ENCODE measurements around the gene ASCC3. TPM values are rescaled to one million over a fixed set of nuclear protein-coding genes. Genes with fewer than 3 reads are reported as not detected.
"Not testable (repeated sequence)": the region's sequence is repeated elsewhere in the genome, so short reads cannot be mapped to it uniquely, and the experiment has no call there.

ASCC3 gene
- total and polyA plus RNA-seq, 12 donors: 3.1 to 46.2 (median 32.4) TPM

DNA sequence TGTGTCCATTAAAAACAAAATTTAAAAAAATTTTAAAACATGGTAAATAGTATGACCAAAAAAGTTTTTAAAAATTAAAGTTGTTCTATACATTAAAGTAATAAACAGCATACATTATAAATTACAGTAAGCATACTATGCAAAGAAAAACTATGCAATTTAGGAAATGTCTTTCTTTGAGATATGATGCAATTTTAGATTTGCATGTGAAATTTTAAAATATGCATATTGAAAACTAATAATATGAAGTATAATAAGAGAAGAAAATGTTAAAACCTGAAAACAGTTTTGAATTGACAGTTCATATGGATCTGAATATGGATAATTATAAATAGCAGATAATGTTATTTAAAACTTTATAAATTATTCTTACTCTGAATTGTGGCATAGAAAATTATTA, 43.1 kb downstream of the ASCC3 start:
- no peak for TF ChIP-seq POLR2A (IDR thresholded peaks at IDR 0.05)
- TF ChIP-seq CTCF (IDR thresholded peaks at IDR 0.05): no peak
- H3K4me3 ChIP-seq: no peak overlapping the region
- H3K36me3 ChIP-seq (replicated peaks in 1 of 2): no peaks in the 10 kb centered on the region
- no peak overlapping the region for H3K27ac ChIP-seq
- intact Hi-C loops (cut with DNase I): no loop called here
- H3K4me1 ChIP-seq (replicated peaks in 1 of 2): no peaks in the 10 kb centered on the region
- no peaks in the 10 kb centered on the region for H3K27me3 ChIP-seq
- H3K9me3 ChIP-seq (replicated peaks in 1 of 3): no peaks in the 10 kb centered on the region
- no peak for DNase-seq

GRCh38 chr6:100833972-100834574, 47.1 kb downstream of the ASCC3 start:
- H3K36me3 ChIP-seq (replicated peaks in 1 of 2): no peaks in the 10 kb centered on the region
- no peaks in the 10 kb centered on the region for H3K27me3 ChIP-seq
- no peaks in the 10 kb centered on the region for H3K9me3 ChIP-seq (replicated peaks in 1 of 3)
- no peak overlapping the region for H3K4me3 ChIP-seq
- peak in 1 of 7 donors; percentile 15 for DNase-seq
- WGBS, 4 donors: 91 to 94% (median 94%) methylated on average over 5 of the region's 5 CpGs
- intact Hi-C loops (cut with DNase I): no loop called here
- no peak for TF ChIP-seq CTCF (IDR thresholded peaks at IDR 0.05)
- no peak for TF ChIP-seq POLR2A (IDR thresholded peaks at IDR 0.05)
- no peaks in the 10 kb centered on the region for H3K4me1 ChIP-seq (replicated peaks in 1 of 2)
- H3K27ac ChIP-seq: no peak overlapping the region

DNA sequence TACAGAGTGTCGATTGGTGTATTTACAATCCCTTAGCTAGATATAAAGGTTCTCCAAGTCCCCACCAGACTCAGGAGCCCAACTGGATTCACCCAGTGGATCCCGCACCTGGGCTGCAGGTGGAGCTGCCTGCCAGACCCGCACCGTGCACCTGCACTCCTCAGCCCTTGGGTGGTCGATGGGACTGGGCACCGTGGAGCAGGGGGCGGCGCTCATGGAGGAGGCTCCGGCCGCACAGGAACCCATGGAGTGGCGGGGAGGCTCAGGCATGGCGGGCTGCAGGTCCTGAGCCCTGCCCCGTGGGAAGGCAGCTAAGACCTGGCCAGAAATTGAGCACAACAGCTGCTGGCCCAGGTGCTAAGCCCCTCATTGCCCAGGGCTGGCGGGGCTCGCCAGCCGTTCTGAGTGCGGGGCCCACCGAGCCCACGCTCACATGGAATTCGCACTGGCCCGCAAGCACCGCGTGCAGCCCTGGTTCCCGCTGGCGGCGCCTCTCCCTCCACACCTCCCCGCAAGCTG, 52.0 kb downstream of the ASCC3 start:
- H3K4me3 ChIP-seq; H3K9me3 ChIP-seq (replicated peaks in 1 of 3); H3K4me1 ChIP-seq (replicated peaks in 1 of 2); H3K27ac ChIP-seq; DNase-seq; H3K27me3 ChIP-seq; H3K36me3 ChIP-seq (replicated peaks in 1 of 2): not testable (repeated sequence)
- WGBS, 4 donors: 97 to 98% (median 98%) methylated on average over 15 to 27 of the region's 27 CpGs
- intact Hi-C loops (cut with DNase I): loop anchor here in 1 of 2 donors (10.0 kb wide), 1 partner anchor 46 kb away; no protein-coding TSS in a partner anchor

DNA sequence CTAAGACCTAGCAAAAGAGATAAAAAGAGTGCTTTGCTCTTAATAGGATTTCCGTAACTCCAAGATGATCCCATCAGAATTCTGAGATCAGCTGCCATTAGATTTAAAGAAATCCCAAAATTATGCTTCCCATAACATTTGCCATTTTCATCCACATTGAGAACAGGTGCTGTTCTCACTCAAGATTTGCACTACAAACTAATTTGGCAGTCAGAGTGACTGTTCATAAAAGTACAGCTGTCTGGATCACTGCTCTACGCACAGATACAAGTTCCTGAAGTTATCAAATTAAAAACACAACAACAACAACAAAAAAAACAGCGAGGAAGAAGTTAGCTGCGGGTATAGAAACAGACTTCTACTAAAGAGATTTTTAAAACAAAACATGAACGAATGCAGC, 58.1 kb downstream of the ASCC3 start:
- H3K4me3 ChIP-seq: no peak overlapping the region
- DNase-seq: no peak
- no peaks in the 10 kb centered on the region for H3K36me3 ChIP-seq (replicated peaks in 1 of 2)
- TF ChIP-seq CTCF (IDR thresholded peaks at IDR 0.05) (no peak), POLR2A (IDR thresholded peaks at IDR 0.05) (no peak)
- no peaks in the 10 kb centered on the region for H3K9me3 ChIP-seq (replicated peaks in 1 of 3)
- no peaks in the 10 kb centered on the region for H3K27me3 ChIP-seq
- intact Hi-C loops (cut with DNase I): loop anchor here in 1 of 2 donors (10.0 kb wide), 1 partner anchor 52 kb away; no protein-coding TSS in a partner anchor
- H3K4me1 ChIP-seq (replicated peaks in 1 of 2): no peaks in the 10 kb centered on the region
- 87 to 93% (median 89%) methylated on average over 5 of the region's 5 CpGs for WGBS, 4 donors
- H3K27ac ChIP-seq: no peak overlapping the region

DNA sequence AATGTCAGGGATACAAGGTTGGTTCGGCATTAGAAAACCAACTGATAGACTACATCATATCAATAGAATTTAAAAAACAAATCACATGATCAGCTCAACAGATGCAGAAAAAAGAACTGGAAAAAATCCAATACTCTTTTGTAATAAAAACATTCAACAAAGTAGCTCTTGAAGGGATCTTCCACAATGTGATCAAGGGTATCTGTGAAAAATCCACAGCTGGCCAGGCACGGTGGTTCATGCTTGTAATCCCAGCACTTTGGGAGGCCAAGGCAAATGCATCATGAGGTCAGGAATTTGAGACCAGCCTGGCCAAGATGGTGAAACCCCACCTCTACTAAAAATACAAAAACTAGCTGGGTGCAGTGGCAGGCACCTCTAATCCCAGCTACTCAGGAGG, 63.1 kb downstream of the ASCC3 start:
- no peak overlapping the region for H3K27ac ChIP-seq
- no peak for DNase-seq
- intact Hi-C loops (cut with DNase I): no loop called here
- no peaks in the 10 kb centered on the region for H3K27me3 ChIP-seq
- no peaks in the 10 kb centered on the region for H3K36me3 ChIP-seq (replicated peaks in 1 of 2)
- no peaks in the 10 kb centered on the region for H3K4me1 ChIP-seq (replicated peaks in 1 of 2)
- H3K9me3 ChIP-seq (replicated peaks in 1 of 3): no peaks in the 10 kb centered on the region
- no peak overlapping the region for H3K4me3 ChIP-seq
- WGBS, 4 donors: 92 to 100% (median 96%) methylated on average over 2 of the region's 2 CpGs
- TF ChIP-seq POLR2A (IDR thresholded peaks at IDR 0.05) (no peak), CTCF (IDR thresholded peaks at IDR 0.05) (no peak)

Data from adrenal gland (tissue), 12 donors.